ENCODE measurements around the gene PTH1R.

GRCh38 chr3:46926447-46926846, 48.9 kb downstream of the PTH1R start:
- TF ChIP-seq POLR2AphosphoS5 (IDR thresholded peaks at IDR 0.05; ENCODE audit: borderline replicate concordance, low read depth, low read length) (no peak), EZH2 (IDR thresholded peaks at IDR 0.05) (no peak)
